T-helper 1 cell treated with Interleukin-12 subunit alpha and Interleukin-12 subunit beta and Interleukin-4 antibody, amounts not matched to agents 30 μg/mL and 1 μg/mL, for 36 hours (primary cell): Measurements from ENCODE around the gene EDARADD.
A peak's percentile ranks its signal among the peaks of the same experiment; 100 is the strongest.

ENCODE experiments used
- H3K27ac Mint-ChIP-seq: one replicate; pipeline ENCODE4 v1.8.0; 2021; ENCODE audit warnings: mild to moderate bottlenecking, mixed read lengths
- H3K27me3 Mint-ChIP-seq: one replicate; pipeline ENCODE4 v1.8.0; 2021; ENCODE audit warnings: low read depth, mixed read lengths
- H3K36me3 Mint-ChIP-seq: one replicate; pipeline ENCODE4 v1.8.0; 2021; ENCODE audit warnings: low read depth, mixed read lengths
- H3K4me1 Mint-ChIP-seq: one replicate; pipeline ENCODE4 v1.8.0; 2021; ENCODE audit warnings: low read depth, mixed read lengths
- H3K4me3 Mint-ChIP-seq: one replicate; pipeline ENCODE4 v1.8.0; 2021; ENCODE audit warnings: mild to moderate bottlenecking, moderate library complexity, mixed read lengths
- H3K9me3 Mint-ChIP-seq: one replicate; pipeline ENCODE4 v1.8.0; 2021; ENCODE audit warnings: mixed read lengths

The EDARADD gene

GRCh38 chr1:236401698-236402097, 7.6 kb downstream of the EDARADD start:
- Mint-ChIP-seq H3K9me3 (no peaks in the 10 kb centered on the region), H3K27ac (no peak overlapping the region), H3K27me3 (peaks cover 4% of the 10 kb centered on the region)

GRCh38 chr1:236403905-236404696, 10.0 kb downstream of the EDARADD start:
- Mint-ChIP-seq H3K27me3 (no peaks in the 10 kb centered on the region), H3K4me1 (peaks cover 3% of the 10 kb centered on the region), H3K4me3 (no peak overlapping the region), H3K36me3 (no peaks in the 10 kb centered on the region), H3K9me3 (no peaks in the 10 kb centered on the region), H3K27ac (no peak overlapping the region)

More at GRCh38 chr1:236401698-236402097, 7.6 kb downstream of the EDARADD start:
- Mint-ChIP-seq H3K4me3 (no peak overlapping the region), H3K36me3 (peaks cover 2% of the 10 kb centered on the region), H3K4me1 (peaks cover 3% of the 10 kb centered on the region)

- Mint-ChIP-seq H3K36me3 (no peaks in the 10 kb centered on the region), H3K27me3 (no peaks in the 10 kb centered on the region), H3K4me1 (no peaks in the 10 kb centered on the region), H3K4me3 (no peak overlapping the region), H3K27ac (no peak overlapping the region), H3K9me3 (no peaks in the 10 kb centered on the region)
These were observed 13.0 kb downstream of the EDARADD start for GRCh38 chr1:236407059-236407458.

GRCh38 chr1:236413688-236414087, 19.6 kb downstream of the EDARADD start:
- Mint-ChIP-seq H3K4me3 (no peak overlapping the region), H3K4me1 (peaks cover 13% of the 10 kb centered on the region), H3K27ac (no peak overlapping the region), H3K36me3 (peaks cover 8% of the 10 kb centered on the region), H3K27me3 (no peaks in the 10 kb centered on the region), H3K9me3 (no peaks in the 10 kb centered on the region)

- Mint-ChIP-seq H3K9me3 (no peaks in the 10 kb centered on the region), H3K27me3 (no peaks in the 10 kb centered on the region), H3K4me3 (peak overlapping the region; percentile 51), H3K4me1 (peaks cover 13% of the 10 kb centered on the region), H3K36me3 (peaks cover 9% of the 10 kb centered on the region), H3K27ac (peak overlapping the region; percentile 86)
These were observed 22.1 kb downstream of the EDARADD start for GRCh38 chr1:236416165-236416564.

- H3K4me1 Mint-ChIP-seq = peaks cover 18% of the 10 kb centered on the region
- no peak overlapping the region for H3K27ac Mint-ChIP-seq
- no peaks in the 10 kb centered on the region for H3K9me3 Mint-ChIP-seq
- no peaks in the 10 kb centered on the region for H3K27me3 Mint-ChIP-seq
- H3K36me3 Mint-ChIP-seq = peaks cover 9% of the 10 kb centered on the region
- H3K4me3 Mint-ChIP-seq = no peak overlapping the region
These were observed 23.2 kb downstream of the EDARADD start for GRCh38 chr1:236417336-236417735.

- Mint-ChIP-seq H3K4me3 (no peak overlapping the region), H3K27me3 (no peaks in the 10 kb centered on the region), H3K27ac (no peak overlapping the region), H3K9me3 (no peaks in the 10 kb centered on the region), H3K36me3 (peaks cover 8% of the 10 kb centered on the region), H3K4me1 (peaks cover 21% of the 10 kb centered on the region)
These were observed 25.4 kb downstream of the EDARADD start for GRCh38 chr1:236419502-236419901.

- Mint-ChIP-seq H3K4me1 (peaks cover 25% of the 10 kb centered on the region), H3K4me3 (no peak overlapping the region), H3K27me3 (no peaks in the 10 kb centered on the region), H3K27ac (no peak overlapping the region), H3K9me3 (no peaks in the 10 kb centered on the region), H3K36me3 (peaks cover 6% of the 10 kb centered on the region)
These were observed 26.9 kb downstream of the EDARADD start for GRCh38 chr1:236421022-236421421.

- peaks cover 1% of the 10 kb centered on the region for H3K36me3 Mint-ChIP-seq
- H3K27ac Mint-ChIP-seq = no peak overlapping the region
- H3K4me3 Mint-ChIP-seq = no peak overlapping the region
- H3K27me3 Mint-ChIP-seq = no peaks in the 10 kb centered on the region
- H3K9me3 Mint-ChIP-seq = no peaks in the 10 kb centered on the region
- peaks cover 23% of the 10 kb centered on the region for H3K4me1 Mint-ChIP-seq
These were observed 27.9 kb downstream of the EDARADD start for GRCh38 chr1:236421850-236422516.

- Mint-ChIP-seq H3K27me3 (no peaks in the 10 kb centered on the region), H3K4me1 (peaks cover 23% of the 10 kb centered on the region), H3K4me3 (no peak overlapping the region), H3K9me3 (no peaks in the 10 kb centered on the region), H3K36me3 (peaks cover 1% of the 10 kb centered on the region), H3K27ac (no peak overlapping the region)
These were observed 28.4 kb downstream of the EDARADD start for GRCh38 chr1:236422517-236422876.

GRCh38 chr1:236425031-236425663, 31.1 kb downstream of the EDARADD start:
- Mint-ChIP-seq H3K36me3 (peaks cover 9% of the 10 kb centered on the region), H3K9me3 (no peaks in the 10 kb centered on the region), H3K4me3 (no peak overlapping the region), H3K27ac (peak overlapping the region; percentile 41), H3K4me1 (peaks cover 23% of the 10 kb centered on the region), H3K27me3 (no peaks in the 10 kb centered on the region)

- Mint-ChIP-seq H3K4me3 (no peak overlapping the region), H3K27ac (no peak overlapping the region), H3K27me3 (no peaks in the 10 kb centered on the region), H3K9me3 (no peaks in the 10 kb centered on the region), H3K4me1 (peaks cover 23% of the 10 kb centered on the region), H3K36me3 (peaks cover 8% of the 10 kb centered on the region)
These were observed 32.1 kb downstream of the EDARADD start for GRCh38 chr1:236426215-236426614.

- H3K27ac Mint-ChIP-seq = no peak overlapping the region
- no peak overlapping the region for H3K4me3 Mint-ChIP-seq
- H3K36me3 Mint-ChIP-seq = peaks cover 9% of the 10 kb centered on the region
- no peaks in the 10 kb centered on the region for H3K27me3 Mint-ChIP-seq
- no peaks in the 10 kb centered on the region for H3K9me3 Mint-ChIP-seq
- H3K4me1 Mint-ChIP-seq = peaks cover 10% of the 10 kb centered on the region
These were observed 35.7 kb downstream of the EDARADD start for GRCh38 chr1:236429715-236430274.

GRCh38 chr1:236433819-236434315, 39.8 kb downstream of the EDARADD start:
- no peak overlapping the region for H3K4me3 Mint-ChIP-seq
- H3K27me3 Mint-ChIP-seq = no peaks in the 10 kb centered on the region
- no peaks in the 10 kb centered on the region for H3K9me3 Mint-ChIP-seq
- H3K4me1 Mint-ChIP-seq = no peaks in the 10 kb centered on the region
- no peak overlapping the region for H3K27ac Mint-ChIP-seq
- H3K36me3 Mint-ChIP-seq = peaks cover 10% of the 10 kb centered on the region
